A673 (cell line): Measurements from ENCODE around the gene AKAP1. TPM values are rescaled to one million over a fixed set of nuclear protein-coding genes. Genes with fewer than 3 reads are reported as not detected.
"Not testable (repeated sequence)": the region's sequence is repeated elsewhere in the genome, so short reads cannot be mapped to it uniquely, and the experiment has no call there.

Experiments
- BruUV-seq: library from RNA; stranded (reverse); fragments of 400-500 nt; replicated peaks from 2 replicates; lab custom pipeline; 2021; lab: Mats Ljungman, UMichigan
- CTCF ChIA-PET: fragments of 300-600 bp; sonication (Branson Sonifier 250); formaldehyde crosslinking; loops from one replicate; lab custom pipeline; 2022; ENCODE audit warnings: antibody characterized with exemption; lab: Charles Lee
- POLR2A ChIA-PET: fragments of 300-600 bp; sonication (Branson Sonifier 250); formaldehyde crosslinking; loops from one replicate; lab custom pipeline; 2022; ENCODE audit warnings: antibody characterized with exemption; ENCODE audit not compliant: low non-redundant PET; lab: Charles Lee
- DNase-seq: peaks from one replicate; pipeline ENCODE4 v3.0.0-alpha.2; 2015; ENCODE audit warnings: low spot score
- H3K27ac ChIP-seq: fragments of 200-600 bp; sonication (generic); 2 replicates; pipeline ENCODE4 v1.5.1; 2016; ENCODE audit warnings: mixed run types, low read depth, mild to moderate bottlenecking, mixed read lengths, antibody characterized with exemption, low read length; ENCODE audit not compliant: poor library complexity, severe bottlenecking
- H3K27me3 ChIP-seq: fragments of 200-600 bp; sonication (generic); replicated peaks from 2 replicates; pipeline ENCODE4 v1.6.1; 2017; ENCODE audit warnings: mixed run types, low read depth, mild to moderate bottlenecking, mixed read lengths, antibody characterized with exemption, low read length; ENCODE audit not compliant: insufficient read depth, poor library complexity
- H3K36me3 ChIP-seq: fragments of 200-600 bp; sonication (generic); 2 replicates; pipeline ENCODE4 v1.6.1; 2016; ENCODE audit warnings: mixed run types, mild to moderate bottlenecking, mixed read lengths, antibody characterized with exemption, low read length; ENCODE audit not compliant: insufficient read depth, poor library complexity, severe bottlenecking
- H3K4me1 ChIP-seq: fragments of 200-600 bp; sonication (generic); 2 replicates; pipeline ENCODE4 v1.6.1; 2017; ENCODE audit warnings: mixed run types, mild to moderate bottlenecking, mixed read lengths, antibody characterized with exemption, low read length; ENCODE audit not compliant: insufficient read depth, poor library complexity, severe bottlenecking
- H3K4me3 ChIP-seq: fragments of 200-600 bp; sonication (generic); 2 replicates; pipeline ENCODE4 v1.5.1; 2016; ENCODE audit warnings: low read depth, mixed run types, mild to moderate bottlenecking, mixed read lengths, low read length; ENCODE audit not compliant: poor library complexity, severe bottlenecking
- H3K9me3 ChIP-seq: fragments of 200-600 bp; sonication (generic); 2 replicates; pipeline ENCODE4 v1.6.1; 2016; ENCODE audit warnings: mixed run types, low read depth, mild to moderate bottlenecking, mixed read lengths, antibody characterized with exemption, low read length; ENCODE audit not compliant: poor library complexity, severe bottlenecking
- EZH2 ChIP-seq: fragments of 200-600 bp; sonication (generic); IDR thresholded peaks from 2 replicates; pipeline ENCODE4 v1.6.1; 2017; ENCODE audit warnings: borderline replicate concordance, low read depth, mild to moderate bottlenecking, mixed read lengths, antibody characterized with exemption, low read length; ENCODE audit not compliant: poor library complexity, severe bottlenecking
- intact Hi-C: fragments of 100-400 bp; cut with micrococcal nuclease; formaldehyde crosslinking; loops from one replicate; pipeline ENCODE4 v1.10.0; 2022; ENCODE audit not compliant: unreplicated experiment
- total RNA-seq: library from RNA; stranded (reverse); gene quantifications from 2 replicates; pipeline ENCODE4 v1.2.3, GENCODE V29; 2021
- TF ChIP-seq, protein P1 (sequence below): fragments of 300-800, 200-600 bp; sonication (generic); conservative IDR thresholded peaks from 2 replicates; pipeline ENCODE4 v1.5.1; 2017; ENCODE audit warnings: low read depth, mild to moderate bottlenecking, antibody characterized with exemption, low read length, moderate library complexity, mixed read lengths

AKAP1 gene
- total RNA-seq, 1 experiment from 2014 or later = 43.4 TPM

DNA sequence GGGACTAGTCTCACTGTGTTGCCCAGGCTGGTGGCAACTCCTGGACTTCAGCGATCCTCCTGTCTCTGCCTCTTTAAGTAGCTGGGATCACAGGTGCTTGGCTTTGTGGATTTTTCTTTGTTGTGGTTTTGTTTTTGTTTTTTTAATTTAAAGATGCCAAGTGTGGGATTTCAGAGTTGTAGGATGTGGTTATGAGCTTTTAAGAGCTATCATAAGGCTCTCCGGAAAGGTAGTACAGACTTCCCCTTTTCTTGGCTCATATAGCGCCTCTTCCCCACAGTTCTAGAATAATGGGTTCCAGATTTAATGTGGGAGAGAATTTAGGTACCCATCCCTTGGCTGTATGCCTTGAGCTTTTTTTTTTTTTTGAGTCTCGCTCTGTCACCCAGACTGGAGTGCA lies 17.1 kb downstream of the AKAP1 start:
- Histone ChIP-seq H3K27me3 (no peaks in the 10 kb centered on the region), H3K27ac (no peak overlapping the region), H3K36me3 (no peaks in the 10 kb centered on the region), H3K4me3 (no peak overlapping the region), H3K9me3 (no peaks in the 10 kb centered on the region), H3K4me1 (peaks cover 5% of the 10 kb centered on the region)
- no TSS peak for BruUV-seq
- intact Hi-C loops = no loop called here
- POLR2A ChIA-PET = no interaction called here
- CTCF ChIA-PET = no interaction called here
- TF ChIP-seq EZH2 = no peak
- TF ChIP-seq, protein P1, sequence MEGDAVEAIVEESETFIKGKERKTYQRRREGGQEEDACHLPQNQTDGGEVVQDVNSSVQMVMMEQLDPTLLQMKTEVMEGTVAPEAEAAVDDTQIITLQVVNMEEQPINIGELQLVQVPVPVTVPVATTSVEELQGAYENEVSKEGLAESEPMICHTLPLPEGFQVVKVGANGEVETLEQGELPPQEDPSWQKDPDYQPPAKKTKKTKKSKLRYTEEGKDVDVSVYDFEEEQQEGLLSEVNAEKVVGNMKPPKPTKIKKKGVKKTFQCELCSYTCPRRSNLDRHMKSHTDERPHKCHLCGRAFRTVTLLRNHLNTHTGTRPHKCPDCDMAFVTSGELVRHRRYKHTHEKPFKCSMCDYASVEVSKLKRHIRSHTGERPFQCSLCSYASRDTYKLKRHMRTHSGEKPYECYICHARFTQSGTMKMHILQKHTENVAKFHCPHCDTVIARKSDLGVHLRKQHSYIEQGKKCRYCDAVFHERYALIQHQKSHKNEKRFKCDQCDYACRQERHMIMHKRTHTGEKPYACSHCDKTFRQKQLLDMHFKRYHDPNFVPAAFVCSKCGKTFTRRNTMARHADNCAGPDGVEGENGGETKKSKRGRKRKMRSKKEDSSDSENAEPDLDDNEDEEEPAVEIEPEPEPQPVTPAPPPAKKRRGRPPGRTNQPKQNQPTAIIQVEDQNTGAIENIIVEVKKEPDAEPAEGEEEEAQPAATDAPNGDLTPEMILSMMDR = no peak
- no peak for DNase-seq

GRCh38 chr17:57102660-57103059 lies 17.6 kb downstream of the AKAP1 start:
- CTCF ChIA-PET = not testable (repeated sequence)

DNA sequence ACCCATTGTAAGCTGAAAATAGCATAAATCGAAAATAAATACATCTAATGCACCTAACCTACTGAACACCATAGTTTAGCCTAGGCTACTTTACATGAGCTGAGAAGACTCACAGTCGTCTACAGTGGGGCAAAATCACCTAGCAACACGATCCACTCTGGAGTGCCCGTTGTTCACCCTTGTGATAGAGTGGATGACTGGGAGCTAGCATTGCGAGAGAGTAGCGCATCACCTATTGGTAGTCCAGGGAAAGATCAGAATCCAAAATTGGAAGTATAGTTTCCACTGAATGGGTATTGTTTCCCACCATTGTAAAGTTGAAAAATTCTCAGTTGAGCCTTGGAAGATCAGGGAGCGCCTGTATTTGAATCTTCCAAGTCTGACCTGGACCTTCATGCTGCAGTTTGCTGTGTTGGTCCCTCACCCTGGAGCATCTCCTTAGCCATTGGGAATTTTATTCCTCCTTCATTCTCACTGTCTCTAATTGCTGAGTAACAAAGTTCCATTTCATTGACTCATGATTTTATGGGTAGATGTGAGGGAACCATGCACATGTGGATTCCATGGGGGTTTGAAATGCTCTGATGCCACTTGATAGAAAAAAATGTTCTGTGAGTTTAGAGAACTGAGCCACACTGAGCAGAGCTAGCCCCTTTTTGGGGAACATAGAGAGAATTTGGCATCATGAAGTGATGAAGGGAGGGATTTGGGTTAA lies 19.6 kb downstream of the AKAP1 start:
- Histone ChIP-seq H3K4me1 (peaks cover 4% of the 10 kb centered on the region), H3K27ac (no peak overlapping the region), H3K9me3 (no peaks in the 10 kb centered on the region), H3K4me3 (no peak overlapping the region), H3K27me3 (no peaks in the 10 kb centered on the region), H3K36me3 (no peaks in the 10 kb centered on the region)
- BruUV-seq = no TSS peak
- intact Hi-C loops = no loop called here
- ChIA-PET POLR2A (no interaction called here), CTCF (no interaction called here)
- TF ChIP-seq, protein P1 = no peak
- no peak for TF ChIP-seq EZH2
- DNase-seq = no peak

More at GRCh38 chr17:57102660-57103059, 17.6 kb downstream of the AKAP1 start:
- POLR2A ChIA-PET, H3K36me3 ChIP-seq, H3K27ac ChIP-seq, intact Hi-C loops, H3K9me3 ChIP-seq, BruUV-seq, DNase-seq, H3K4me3 ChIP-seq, H3K4me1 ChIP-seq, H3K27me3 ChIP-seq: not testable (repeated sequence)

GRCh38 chr17:57105591-57105990 lies 20.5 kb downstream of the AKAP1 start:
- POLR2A ChIA-PET = no interaction called here
- no peaks in the 10 kb centered on the region for H3K9me3 ChIP-seq
- H3K36me3 ChIP-seq = no peaks in the 10 kb centered on the region
- intact Hi-C loops = no loop called here
- no peak overlapping the region for H3K4me3 ChIP-seq
- H3K27ac ChIP-seq = no peak overlapping the region
- peaks cover 13% of the 10 kb centered on the region for H3K4me1 ChIP-seq
- TF ChIP-seq, protein P1 = no peak
- TF ChIP-seq EZH2 = no peak
- DNase-seq = no peak
- CTCF ChIA-PET = no interaction called here
- no TSS peak for BruUV-seq
- no peaks in the 10 kb centered on the region for H3K27me3 ChIP-seq
